HG03060 (cell line): ENCODE measurements around the gene ZSCAN10.
"Not testable (repeated sequence)": the region's sequence is repeated elsewhere in the genome, so short reads cannot be mapped to it uniquely, and the experiment has no call there.

ENCODE experiments used
- ATAC-seq: cut with Tn5 transposase; IDR thresholded peaks from one replicate; pipeline ENCODE4 v1.9.1; 2021; ENCODE audit warnings: low read depth, moderate number of reproducible peaks; ENCODE audit not compliant: unreplicated experiment

ZSCAN10 gene

GRCh38 chr16:3065069-3065741 lies 33.9 kb downstream of the ZSCAN10 start, which contains the start of gene IL32:
TSS of gene IL32 (plus strand) at chr16:3065640. CDS start at chr16:3065812, 172 bp downstream.
- no peak for ATAC-seq

DNA sequence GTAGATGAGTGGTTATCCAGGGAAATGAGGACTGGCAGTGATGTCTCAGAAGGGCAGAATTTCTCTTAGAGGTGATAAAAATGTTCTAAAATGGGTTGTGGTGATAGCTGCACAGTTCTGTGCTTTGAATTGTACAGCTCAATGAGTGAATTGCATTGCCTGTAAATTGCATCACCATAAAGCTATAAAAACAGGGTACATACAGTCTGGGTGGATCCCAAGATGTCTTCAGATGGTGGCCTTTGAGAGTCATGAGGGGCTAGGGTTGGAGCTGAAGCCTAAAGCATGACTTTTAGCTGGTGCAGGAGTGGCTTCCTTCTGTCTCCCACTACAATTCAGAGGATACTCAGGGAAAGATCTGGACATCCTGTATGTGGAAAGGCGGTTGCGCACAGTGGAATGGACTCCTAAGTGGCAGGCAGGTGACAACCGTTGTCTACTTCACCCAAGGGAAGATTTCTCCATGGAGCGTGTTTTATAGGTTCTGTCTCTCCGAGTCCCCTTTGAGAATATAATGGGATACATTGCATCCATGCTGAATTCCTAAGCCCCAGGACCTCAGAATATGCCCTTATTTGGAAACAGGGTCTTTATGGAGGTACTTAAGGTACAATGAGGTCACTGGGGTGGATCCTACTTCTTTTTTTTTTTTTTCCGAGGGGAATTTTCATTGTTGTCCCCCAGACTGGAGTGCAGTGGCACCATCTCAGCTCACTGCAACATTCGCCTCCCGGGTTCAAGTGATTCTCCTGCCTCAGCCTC lies 35.3 kb downstream of the ZSCAN10 start:
- no peak for ATAC-seq

- no peak for ATAC-seq
Measured at GRCh38 chr16:3062553-3062952, 36.5 kb downstream of the ZSCAN10 start.

- no peak for ATAC-seq
Measured at GRCh38 chr16:3060339-3061127, 38.6 kb downstream of the ZSCAN10 start.

GRCh38 chr16:3059723-3060242 lies 39.3 kb downstream of the ZSCAN10 start:
- ATAC-seq: no peak

DNA sequence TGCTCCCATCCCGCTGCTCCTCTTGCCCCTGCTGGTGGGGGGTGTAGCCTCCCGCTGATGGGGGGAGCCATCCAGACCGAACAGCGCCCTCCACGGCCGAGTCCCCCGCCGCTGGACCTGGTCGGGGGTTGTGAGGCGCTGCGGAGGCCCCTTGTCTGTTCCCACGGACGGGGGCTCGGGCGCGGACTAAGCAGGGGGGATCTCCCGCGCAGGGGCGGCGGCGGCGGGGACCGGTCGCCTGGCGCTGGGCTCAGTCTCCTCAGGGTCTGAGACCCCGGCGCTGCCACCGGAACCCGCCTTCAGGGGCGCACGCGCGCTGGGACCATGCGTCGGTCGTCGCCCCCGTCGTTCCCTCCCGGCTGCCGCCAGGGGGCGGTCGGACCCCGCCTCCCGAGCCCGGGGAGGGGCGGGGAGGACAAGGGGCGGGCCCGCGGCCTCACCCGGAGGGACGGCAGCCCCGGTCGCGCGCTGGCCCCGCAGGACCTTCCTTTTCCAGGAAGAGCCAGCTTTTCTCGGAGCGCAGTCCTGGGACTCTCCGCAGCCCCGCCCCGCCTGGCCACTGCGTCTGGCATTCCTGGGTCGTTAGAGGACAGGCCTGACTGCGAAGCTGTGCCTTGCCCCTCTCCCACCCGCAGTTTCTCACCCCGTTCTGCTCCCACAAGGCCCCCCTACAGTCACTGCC lies 39.9 kb downstream of the ZSCAN10 start:
- ATAC-seq: no peak

DNA sequence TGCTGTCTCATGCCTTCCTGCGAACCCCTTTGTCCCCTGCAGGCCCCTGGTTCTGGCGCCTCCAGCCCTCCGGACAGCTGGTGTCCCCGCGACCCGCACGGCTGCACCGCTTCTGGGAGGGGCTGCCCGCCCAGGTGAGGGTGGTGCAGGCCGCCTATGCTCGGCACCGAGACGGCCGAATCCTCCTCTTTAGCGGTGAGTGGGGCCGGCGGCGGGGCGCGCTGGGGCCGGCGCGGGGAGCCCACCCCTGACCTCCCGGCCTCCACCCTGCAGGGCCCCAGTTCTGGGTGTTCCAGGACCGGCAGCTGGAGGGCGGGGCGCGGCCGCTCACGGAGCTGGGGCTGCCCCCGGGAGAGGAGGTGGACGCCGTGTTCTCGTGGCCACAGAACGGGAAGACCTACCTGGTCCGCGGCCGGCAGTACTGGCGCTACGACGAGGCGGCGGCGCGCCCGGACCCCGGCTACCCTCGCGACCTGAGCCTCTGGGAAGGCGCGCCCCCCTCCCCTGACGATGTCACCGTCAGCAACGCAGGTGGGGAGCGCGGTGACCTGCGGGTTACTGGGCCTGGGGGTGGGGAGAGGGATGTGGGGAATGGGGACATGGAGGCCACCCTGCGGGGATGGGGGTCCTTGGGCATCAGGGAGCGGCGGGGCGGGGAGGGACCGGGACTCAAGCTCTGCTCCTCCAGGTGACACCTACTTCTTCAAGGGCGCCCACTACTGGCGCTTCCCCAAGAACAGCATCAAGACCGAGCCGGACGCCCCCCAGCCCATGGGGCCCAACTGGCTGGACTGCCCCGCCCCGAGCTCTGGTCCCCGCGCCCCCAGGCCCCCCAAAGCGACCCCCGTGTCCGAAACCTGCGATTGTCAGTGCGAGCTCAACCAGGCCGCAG lies 40.7 kb downstream of the ZSCAN10 start:
- ATAC-seq: no peak

DNA sequence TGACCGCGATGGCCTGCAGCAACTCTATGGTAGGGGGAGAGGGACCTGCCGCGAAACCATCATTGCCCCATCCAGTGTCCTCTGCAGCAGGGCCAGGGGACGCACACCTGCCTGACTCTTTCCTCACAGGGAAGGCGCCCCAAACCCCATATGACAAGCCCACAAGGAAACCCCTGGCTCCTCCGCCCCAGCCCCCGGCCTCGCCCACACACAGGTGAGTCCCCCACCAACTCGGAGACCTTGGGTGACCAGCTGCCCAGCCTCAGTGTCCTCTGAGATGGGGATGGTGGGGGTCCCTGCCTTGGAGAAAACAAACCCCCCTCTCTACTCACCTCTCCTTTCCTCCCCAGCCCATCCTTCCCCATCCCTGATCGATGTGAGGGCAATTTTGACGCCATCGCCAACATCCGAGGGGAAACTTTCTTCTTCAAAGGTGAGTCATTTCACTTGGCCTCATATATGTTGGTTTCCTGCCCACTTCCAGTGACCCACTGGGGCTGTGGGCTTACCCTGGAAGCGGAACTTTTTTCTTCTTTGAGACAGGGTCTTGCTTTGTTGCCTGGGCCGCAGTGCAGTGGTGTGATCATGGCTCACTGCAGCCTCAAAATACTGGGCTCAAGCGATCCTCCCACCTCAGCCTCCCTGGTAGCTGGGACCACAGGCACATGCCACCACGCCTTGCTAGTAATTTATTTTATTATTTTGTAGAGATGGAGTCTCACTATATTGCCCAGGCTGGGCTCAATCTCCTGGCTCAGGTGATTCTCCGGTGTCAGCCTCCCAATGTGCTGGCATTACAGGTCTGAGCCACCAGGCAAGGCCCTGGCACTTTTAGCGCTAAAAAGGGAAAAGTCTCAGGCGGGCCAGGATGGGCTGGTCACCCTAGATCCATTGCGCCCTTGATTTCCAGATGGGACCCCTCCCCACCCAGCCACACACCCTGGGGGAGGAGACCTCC lies 41.6 kb downstream of the ZSCAN10 start:
- no peak for ATAC-seq

GRCh38 chr16:3056336-3057180 lies 42.5 kb downstream of the ZSCAN10 start:
- ATAC-seq: no peak

DNA sequence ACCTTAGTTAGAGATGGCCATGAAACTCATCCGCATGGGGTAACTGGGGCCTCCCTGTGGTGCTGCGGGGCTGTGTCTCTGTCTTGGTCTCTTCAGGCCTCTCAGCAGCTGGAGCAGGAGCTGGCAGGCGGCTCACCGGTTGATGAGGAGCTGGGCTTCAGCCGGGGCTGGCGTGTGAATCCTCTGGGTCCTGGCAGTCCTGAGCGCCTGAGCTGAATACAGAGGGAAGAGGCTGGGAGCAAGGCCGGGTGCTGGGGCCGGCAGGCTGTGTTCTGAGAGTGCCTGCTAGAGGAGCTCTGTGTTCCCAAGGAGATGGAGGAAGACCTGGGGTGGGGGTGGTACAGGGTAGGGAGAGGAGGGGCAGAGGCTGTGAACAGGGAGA lies 43.4 kb downstream of the ZSCAN10 start:
- not testable (repeated sequence) for ATAC-seq

GRCh38 chr16:3054965-3055733 lies 43.9 kb downstream of the ZSCAN10 start:
- no peak for ATAC-seq

DNA sequence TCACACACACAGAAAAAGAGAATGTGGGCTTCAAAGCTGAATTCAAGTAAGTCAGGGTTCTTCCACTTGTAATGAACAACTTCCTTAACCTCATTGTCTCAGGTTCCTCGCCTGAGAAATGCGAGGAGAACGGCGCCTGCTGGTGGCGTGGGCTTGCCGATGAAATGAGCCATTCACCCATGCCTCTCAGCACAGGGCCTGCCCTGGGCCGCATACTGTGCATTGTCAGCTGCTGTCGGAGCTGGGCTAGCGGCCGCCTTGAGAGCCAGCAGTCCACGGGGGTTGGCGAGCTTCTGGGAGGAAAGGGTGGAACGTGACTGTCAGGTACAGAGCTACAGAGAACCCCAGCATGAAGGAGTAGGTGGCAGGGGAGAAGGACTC lies 45.8 kb downstream of the ZSCAN10 start:
- not testable (repeated sequence) for ATAC-seq

- not testable (repeated sequence) for ATAC-seq
Measured at GRCh38 chr16:3052571-3053329, 46.3 kb downstream of the ZSCAN10 start.

DNA sequence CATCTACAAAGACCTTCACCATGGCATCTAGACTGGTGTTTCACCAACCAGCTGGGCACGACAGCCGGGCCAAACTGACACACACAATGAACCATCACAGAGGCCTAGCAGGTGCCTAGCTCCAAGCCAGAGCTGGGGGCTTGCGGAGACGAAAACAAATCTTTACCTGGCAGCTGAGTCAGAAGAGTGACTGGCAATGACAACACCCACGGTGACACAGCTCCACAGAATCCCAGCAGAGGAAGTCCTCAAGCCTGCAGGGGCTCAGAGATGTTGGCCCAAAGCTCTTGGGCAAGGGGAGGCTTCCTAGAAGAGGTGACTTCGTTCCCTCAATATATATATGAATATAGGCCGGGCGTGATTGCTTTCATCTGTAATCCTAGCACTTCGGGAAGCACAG lies 47.6 kb downstream of the ZSCAN10 start:
- no peak for ATAC-seq

- no peak for ATAC-seq
Measured at GRCh38 chr16:3051009-3051408, 48.1 kb downstream of the ZSCAN10 start.

- no peak for ATAC-seq
Measured at GRCh38 chr16:3050487-3050886, 48.6 kb downstream of the ZSCAN10 start.
